Measurements from ENCODE around the gene STUB1.
A peak's percentile ranks its signal among the peaks of the same experiment; 100 is the strongest.
"Not testable (repeated sequence)": the region's sequence is repeated elsewhere in the genome, so short reads cannot be mapped to it uniquely, and the experiment has no call there.

STUB1 gene

DNA sequence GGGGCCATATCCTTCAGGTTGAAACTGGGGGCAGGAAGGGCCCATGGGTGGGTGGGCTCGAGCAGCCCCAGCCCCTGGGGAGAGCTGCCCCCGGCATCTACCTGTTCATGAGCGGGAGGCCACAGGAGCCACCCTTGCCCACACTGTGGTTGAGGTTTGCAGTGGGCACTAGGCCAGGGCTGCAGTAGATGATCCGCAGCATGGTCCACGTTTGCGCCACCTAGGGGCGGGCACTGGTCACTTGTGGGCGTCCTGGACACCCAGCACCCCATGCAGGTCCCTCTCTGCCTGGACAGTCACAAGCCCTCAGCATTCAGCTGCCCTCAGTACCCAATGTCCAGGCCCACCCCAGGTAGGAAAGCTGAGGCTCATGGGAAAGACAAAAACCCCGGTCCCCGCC lies 5.8 kb downstream of the STUB1 start:
- Histone ChIP-seq H3K9ac (ENCODE audit: low read length) (no peak overlapping the region), H3K27me3 (ENCODE audit: control insufficient read depth, insufficient read depth, low read length) (no peaks in the 10 kb centered on the region), H3K36me3 (ENCODE audit: control insufficient read depth, insufficient read depth, low read length) (peaks cover 15% of the 10 kb centered on the region), H3K4me1 (ENCODE audit: control insufficient read depth, insufficient read depth, low read length) (peaks cover 46% of the 10 kb centered on the region), H3K4me3 (ENCODE audit: low read length) (no peak overlapping the region), H3K9me3 (ENCODE audit: control insufficient read depth, low read length) (no peaks in the 10 kb centered on the region)

DNA sequence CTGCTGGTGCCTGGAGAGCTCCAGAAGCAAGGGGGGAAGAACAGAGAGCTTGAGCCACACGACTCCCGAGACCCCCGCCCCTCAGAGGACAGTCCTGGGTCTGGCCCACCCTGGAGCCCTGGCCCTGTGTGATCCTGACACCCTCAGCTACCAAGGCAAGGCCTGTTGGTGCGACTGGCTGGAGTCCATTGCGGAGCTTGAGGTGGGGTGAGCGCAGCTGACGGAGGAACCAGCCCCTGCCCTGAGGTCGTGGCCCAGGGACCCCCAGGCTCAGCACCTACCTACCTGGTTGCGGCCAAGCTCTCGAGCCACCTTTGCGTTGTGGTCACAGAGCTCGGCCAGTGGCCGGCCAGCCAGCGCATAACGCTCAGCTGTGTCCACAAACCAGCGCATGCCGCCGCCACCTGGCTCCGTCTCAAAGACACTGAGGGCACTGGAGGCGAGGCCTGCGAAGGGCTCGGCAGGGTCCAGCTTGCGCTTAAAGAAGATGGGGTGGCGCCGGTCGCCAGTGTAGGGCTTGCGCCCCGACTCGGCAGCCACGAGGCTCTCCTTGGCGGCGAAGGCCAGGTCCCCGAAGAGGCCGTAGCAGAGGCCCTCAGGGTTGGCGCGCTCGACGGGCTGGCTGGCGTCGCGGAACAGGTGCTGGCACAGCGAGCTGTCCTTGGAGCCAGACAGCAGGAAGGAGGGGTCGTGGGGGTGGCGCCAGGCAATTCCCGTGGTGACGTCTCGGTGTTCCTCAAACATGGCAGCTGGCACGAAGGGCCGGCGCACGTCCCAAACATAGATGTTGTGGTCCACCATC lies 6.5 kb downstream of the STUB1 start:
- Histone ChIP-seq H3K4me1 (ENCODE audit: control insufficient read depth, insufficient read depth, low read length) (peaks cover 39% of the 10 kb centered on the region), H3K27me3 (ENCODE audit: control insufficient read depth, insufficient read depth, low read length) (no peaks in the 10 kb centered on the region), H3K9ac (ENCODE audit: low read length) (no peak overlapping the region), H3K36me3 (ENCODE audit: control insufficient read depth, insufficient read depth, low read length) (peaks cover 14% of the 10 kb centered on the region), H3K9me3 (ENCODE audit: control insufficient read depth, low read length) (no peaks in the 10 kb centered on the region), H3K4me3 (ENCODE audit: low read length) (no peak overlapping the region)

DNA sequence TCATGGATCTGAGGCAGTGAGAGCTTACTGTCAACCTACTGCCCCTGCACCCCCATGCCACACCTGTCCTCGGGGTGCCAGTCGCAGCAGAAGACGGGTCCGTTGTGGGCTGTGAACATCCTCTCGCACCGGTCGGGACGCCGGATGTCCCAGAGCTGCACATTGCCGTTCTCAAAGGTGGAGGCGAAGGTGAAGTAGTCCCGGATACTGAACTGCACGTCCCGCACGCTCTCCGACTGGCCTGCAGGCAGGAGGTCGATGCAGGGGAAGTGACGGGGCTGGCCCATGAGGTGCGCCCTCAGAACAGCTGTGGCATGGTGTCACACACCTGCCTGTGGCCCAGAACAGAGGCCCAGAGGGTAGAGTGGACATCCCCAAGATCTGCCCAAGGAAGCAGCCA lies 7.3 kb downstream of the STUB1 start:
- Histone ChIP-seq H3K27me3 (ENCODE audit: control insufficient read depth, insufficient read depth, low read length) (peaks cover 6% of the 10 kb centered on the region), H3K4me1 (ENCODE audit: control insufficient read depth, insufficient read depth, low read length) (peaks cover 32% of the 10 kb centered on the region), H3K9me3 (ENCODE audit: control insufficient read depth, low read length) (no peaks in the 10 kb centered on the region), H3K36me3 (ENCODE audit: control insufficient read depth, insufficient read depth, low read length) (peaks cover 7% of the 10 kb centered on the region), H3K4me3 (ENCODE audit: low read length) (no peak overlapping the region), H3K9ac (ENCODE audit: low read length) (no peak overlapping the region)

DNA sequence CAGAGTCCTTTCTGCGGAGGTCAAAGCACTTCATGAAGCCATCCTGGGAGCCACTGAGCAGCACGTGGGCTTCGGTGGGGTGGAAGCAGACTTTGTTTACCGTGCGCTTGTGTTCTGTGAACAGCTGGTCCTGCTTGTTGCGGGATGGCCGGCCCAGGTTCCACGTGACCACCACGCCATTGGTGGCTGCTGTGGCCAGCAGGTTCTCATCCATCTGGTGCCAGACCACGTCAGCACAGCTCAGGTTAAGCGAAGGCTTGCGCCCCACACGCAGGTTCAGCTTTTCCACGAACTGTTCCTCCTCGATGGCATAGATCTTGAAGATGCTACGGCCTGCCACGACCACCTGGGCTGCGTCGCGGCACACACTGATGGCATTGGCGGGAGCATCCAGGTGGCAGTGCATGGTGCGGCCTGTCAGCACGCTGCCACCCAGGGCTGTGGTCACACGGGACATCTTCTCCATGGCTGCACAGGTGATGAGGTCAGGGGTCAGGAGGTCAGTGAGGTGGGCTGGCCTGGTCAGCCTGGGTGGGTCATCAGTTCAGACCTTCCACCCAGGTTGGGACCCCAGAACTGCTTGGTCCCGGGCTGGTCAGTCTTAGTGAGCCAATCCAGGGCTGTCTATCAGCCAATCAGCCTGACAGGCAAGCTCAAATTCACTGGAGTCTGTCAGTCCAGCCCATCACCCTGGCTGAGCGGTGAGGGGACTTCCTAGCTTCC lies 9.1 kb downstream of the STUB1 start:
- Histone ChIP-seq H3K4me1 (ENCODE audit: control insufficient read depth, insufficient read depth, low read length) (peaks cover 24% of the 10 kb centered on the region), H3K9ac (ENCODE audit: low read length) (peak overlapping the region; percentile 89), H3K9me3 (ENCODE audit: control insufficient read depth, low read length) (no peaks in the 10 kb centered on the region), H3K27me3 (ENCODE audit: control insufficient read depth, insufficient read depth, low read length) (peaks cover 25% of the 10 kb centered on the region), H3K4me3 (ENCODE audit: low read length) (peak overlapping the region; percentile 48), H3K36me3 (ENCODE audit: control insufficient read depth, insufficient read depth, low read length) (no peaks in the 10 kb centered on the region)

DNA sequence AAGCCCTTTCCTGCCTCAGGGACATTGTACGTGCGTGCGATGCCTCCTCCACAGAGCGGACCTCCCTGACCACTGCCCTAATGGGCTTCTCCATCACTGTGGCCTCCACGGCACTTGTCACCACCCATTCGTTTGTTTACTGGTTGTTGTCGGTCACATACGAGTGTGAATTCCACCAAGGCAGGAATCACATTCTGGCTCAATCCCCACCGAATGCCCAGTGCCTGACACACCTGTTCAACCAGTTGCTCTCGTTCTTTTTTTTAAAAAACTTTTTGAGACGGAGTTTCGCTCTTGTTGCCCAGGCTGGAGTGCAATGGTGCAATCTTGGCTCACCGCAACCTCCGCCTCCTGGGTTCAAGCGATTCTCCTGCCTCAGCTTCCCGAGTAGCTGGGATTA lies 11.0 kb downstream of the STUB1 start:
- peaks cover 33% of the 10 kb centered on the region for H3K4me1 ChIP-seq (ENCODE audit: control insufficient read depth, insufficient read depth, low read length)
- not testable (repeated sequence) for H3K9ac ChIP-seq (ENCODE audit: low read length); H3K9me3 ChIP-seq (ENCODE audit: control insufficient read depth, low read length); H3K4me3 ChIP-seq (ENCODE audit: low read length); H3K36me3 ChIP-seq (ENCODE audit: control insufficient read depth, insufficient read depth, low read length)
- peaks cover 40% of the 10 kb centered on the region for H3K27me3 ChIP-seq (ENCODE audit: control insufficient read depth, insufficient read depth, low read length)

DNA sequence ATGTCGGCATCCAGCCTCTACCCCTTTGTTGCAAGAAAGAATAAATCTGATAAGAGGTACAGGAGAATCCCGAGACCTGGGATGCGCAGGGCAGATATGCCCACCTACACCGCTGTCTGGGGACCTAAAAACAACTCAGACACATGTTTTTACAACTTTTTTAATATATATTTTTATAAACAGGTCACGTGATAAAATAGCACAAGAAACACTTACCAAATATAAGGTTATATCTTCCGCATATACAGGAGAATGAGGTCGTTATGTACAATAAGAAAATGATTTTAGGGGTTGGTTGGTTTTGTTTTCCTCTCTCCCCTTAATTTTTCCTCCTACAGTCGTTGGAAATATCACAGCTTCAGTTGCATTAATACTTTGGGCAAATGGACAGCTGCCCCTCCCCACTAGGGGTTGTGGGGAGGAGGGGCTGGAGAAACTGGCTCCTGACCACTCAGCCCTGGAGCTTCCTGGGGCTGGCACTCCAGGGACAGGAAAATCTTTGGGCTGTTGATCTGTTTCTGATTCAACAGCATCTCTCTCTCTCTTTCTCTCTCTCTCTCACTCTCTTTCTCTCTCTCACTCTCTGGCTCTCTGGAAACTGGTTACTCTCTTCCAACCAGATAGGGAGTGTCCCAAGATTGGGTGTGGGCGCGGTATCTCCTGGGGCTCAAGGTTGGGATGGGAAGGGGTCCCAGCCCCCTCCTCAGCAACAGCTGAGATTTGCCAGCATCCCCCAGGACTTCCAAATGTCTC lies 12.3 kb downstream of the STUB1 start:
- H3K9ac ChIP-seq (ENCODE audit: low read length), result no peak overlapping the region
- H3K27me3 ChIP-seq (ENCODE audit: control insufficient read depth, insufficient read depth, low read length), result peaks cover 42% of the 10 kb centered on the region
- H3K9me3 ChIP-seq (ENCODE audit: control insufficient read depth, low read length), result no peaks in the 10 kb centered on the region
- H3K4me1 ChIP-seq (ENCODE audit: control insufficient read depth, insufficient read depth, low read length), result peaks cover 33% of the 10 kb centered on the region
- no peaks in the 10 kb centered on the region for H3K36me3 ChIP-seq (ENCODE audit: control insufficient read depth, insufficient read depth, low read length)
- no peak overlapping the region for H3K4me3 ChIP-seq (ENCODE audit: low read length)

DNA sequence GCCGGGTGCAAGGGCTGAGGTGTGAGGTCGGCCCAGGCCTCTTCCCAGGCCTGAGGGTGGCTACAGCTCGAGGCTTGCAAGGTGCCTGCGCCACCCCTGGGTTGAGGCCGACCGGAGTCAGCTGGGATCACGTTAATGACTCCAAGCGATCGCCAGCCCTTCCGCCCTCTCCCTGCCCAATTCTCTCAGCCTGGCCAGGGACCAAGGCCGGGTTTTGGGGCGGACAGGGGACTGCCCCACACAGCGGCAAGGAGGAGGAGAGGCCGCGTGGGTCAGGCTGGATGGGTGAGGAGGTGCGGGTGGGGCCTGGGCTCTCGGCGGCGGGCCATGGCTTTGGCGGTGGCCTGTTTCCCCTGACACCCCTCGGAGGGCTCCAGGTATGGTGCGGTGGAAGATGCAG lies 13.2 kb downstream of the STUB1 start:
- Histone ChIP-seq H3K36me3 (ENCODE audit: control insufficient read depth, insufficient read depth, low read length) (no peaks in the 10 kb centered on the region), H3K4me1 (ENCODE audit: control insufficient read depth, insufficient read depth, low read length) (peaks cover 33% of the 10 kb centered on the region), H3K27me3 (ENCODE audit: control insufficient read depth, insufficient read depth, low read length) (peaks cover 42% of the 10 kb centered on the region), H3K9ac (ENCODE audit: low read length) (no peak overlapping the region), H3K4me3 (ENCODE audit: low read length) (no peak overlapping the region), H3K9me3 (ENCODE audit: control insufficient read depth, low read length) (no peaks in the 10 kb centered on the region)

DNA sequence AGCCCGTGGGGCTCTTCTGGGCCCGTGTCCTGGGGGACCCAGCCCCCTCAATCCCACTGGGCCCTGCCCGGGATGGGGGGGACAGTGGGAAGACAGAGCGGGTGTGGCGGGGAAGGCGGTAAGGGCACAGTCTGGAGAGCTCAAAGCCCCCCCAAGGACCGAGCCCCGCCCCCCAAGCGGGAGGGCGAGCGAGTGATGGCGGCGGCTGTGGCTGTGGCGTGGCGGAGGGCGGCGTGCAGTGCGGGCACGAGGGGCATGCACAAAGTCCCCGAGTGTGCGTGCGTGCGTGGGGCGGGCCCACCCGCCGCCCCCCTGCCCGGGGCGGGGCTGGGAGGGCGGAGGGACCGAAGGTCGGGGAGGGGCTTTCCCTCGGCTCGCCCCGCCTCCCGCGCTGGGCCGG lies 13.6 kb downstream of the STUB1 start:
- Histone ChIP-seq H3K36me3 (ENCODE audit: control insufficient read depth, insufficient read depth, low read length) (no peaks in the 10 kb centered on the region), H3K9me3 (ENCODE audit: control insufficient read depth, low read length) (no peaks in the 10 kb centered on the region), H3K4me1 (ENCODE audit: control insufficient read depth, insufficient read depth, low read length) (peaks cover 33% of the 10 kb centered on the region), H3K9ac (ENCODE audit: low read length) (no peak overlapping the region), H3K27me3 (ENCODE audit: control insufficient read depth, insufficient read depth, low read length) (peaks cover 42% of the 10 kb centered on the region), H3K4me3 (ENCODE audit: low read length) (no peak overlapping the region)

DNA sequence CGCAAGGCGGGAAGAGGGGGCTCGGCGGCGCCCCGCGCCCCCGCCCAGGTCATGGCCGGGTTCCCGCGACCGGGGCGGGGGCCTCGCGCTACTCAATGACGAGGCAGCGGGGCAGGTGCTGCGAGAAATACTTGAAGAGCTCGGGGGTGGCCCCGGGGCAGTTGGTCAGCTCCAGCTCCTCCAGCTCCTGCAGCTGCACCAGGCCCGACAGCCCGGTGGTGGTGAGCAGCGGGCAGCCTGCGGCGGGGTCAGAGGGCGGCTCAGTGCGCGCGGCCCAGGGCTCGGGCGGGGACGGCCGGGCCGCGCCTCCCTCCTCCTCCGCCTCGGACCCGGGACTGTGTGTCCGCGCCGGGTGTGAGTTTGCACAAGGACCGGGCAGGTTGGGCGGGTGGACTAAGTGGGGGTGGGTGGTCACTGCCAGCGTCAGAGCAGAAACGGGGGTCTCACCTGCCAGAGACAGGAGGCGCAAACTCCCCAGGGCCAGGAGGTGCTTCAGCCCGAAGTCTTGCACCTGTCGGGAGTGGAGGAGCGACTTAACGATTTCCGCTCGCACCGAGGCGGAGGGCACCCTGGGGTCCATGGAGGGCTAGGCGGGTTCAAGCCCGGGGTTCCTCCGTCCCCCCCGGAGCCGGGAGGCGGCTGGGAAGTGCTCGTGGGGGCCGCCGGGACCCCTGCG lies 14.1 kb downstream of the STUB1 start:
- Histone ChIP-seq H3K27me3 (ENCODE audit: control insufficient read depth, insufficient read depth, low read length) (peaks cover 47% of the 10 kb centered on the region), H3K9ac (ENCODE audit: low read length) (no peak overlapping the region), H3K9me3 (ENCODE audit: control insufficient read depth, low read length) (no peaks in the 10 kb centered on the region), H3K4me3 (ENCODE audit: low read length) (no peak overlapping the region), H3K4me1 (ENCODE audit: control insufficient read depth, insufficient read depth, low read length) (peaks cover 28% of the 10 kb centered on the region), H3K36me3 (ENCODE audit: control insufficient read depth, insufficient read depth, low read length) (no peaks in the 10 kb centered on the region)

DNA sequence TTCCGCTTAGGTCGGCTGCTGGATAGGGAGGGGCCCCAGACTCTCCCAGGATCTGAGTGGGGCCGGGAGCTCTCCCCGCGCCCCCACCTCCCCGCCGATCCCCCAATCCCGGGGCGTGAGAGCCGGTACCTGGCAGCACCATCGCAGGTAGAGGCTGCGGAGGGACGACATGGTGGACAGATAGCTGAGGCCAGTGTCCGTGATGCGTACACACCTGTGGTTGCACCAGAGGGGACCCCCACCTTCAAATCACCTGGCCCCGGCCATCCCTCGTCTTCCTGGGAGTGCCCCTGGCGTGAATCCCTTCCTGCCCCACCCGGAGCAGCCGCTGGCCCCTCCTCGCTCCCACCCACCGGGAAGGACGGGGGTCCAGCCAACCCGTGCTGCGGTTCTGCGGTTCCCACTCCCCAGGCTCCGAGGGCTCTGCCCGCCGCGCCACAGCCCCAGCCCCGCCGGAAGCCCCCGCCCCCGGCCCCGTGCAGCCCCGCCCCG lies 14.7 kb downstream of the STUB1 start:
- Histone ChIP-seq H3K4me3 (ENCODE audit: low read length) (no peak overlapping the region), H3K4me1 (ENCODE audit: control insufficient read depth, insufficient read depth, low read length) (peaks cover 22% of the 10 kb centered on the region), H3K36me3 (ENCODE audit: control insufficient read depth, insufficient read depth, low read length) (no peaks in the 10 kb centered on the region), H3K27me3 (ENCODE audit: control insufficient read depth, insufficient read depth, low read length) (peaks cover 53% of the 10 kb centered on the region), H3K9me3 (ENCODE audit: control insufficient read depth, low read length) (no peaks in the 10 kb centered on the region), H3K9ac (ENCODE audit: low read length) (no peak overlapping the region)

DNA sequence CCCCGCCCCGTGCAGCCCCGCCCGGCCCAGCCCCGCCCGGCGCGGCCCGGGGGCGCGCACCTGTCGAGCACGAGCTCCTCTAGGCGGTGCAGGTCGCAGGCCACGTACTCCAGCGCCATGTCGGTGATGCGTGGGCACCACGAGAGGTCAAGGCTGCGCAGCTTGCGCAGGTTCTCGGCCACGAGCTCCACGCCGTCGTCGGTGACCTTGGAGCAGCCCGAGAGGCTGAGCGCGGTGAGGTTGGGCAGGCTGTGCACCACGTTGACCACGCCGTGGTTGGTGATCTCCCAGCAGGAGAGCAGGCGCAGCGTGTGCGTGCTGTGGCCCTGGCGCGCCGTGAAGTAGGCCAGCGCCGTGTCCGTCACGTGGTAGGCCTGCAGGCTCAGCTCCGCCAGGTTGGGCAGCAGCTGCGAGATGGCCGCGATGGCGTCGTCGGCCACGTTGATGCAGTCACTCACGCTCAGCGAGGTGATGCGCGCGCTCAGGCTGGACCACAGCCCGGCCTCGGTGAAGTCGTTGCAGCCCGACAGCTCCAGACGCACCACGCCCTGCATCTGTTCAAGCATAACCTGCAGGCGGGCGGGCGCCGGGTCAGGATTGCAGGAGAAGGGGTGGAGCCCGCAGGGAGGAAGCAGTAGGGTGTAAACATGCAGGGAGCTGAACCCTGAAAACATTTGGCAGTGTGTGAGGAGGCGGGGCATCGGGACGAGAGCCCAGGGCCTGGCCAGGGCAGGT lies 15.3 kb downstream of the STUB1 start:
- no peaks in the 10 kb centered on the region for H3K36me3 ChIP-seq (ENCODE audit: control insufficient read depth, insufficient read depth, low read length)
- no peak overlapping the region for H3K9ac ChIP-seq (ENCODE audit: low read length)
- H3K4me1 ChIP-seq (ENCODE audit: control insufficient read depth, insufficient read depth, low read length), result peaks cover 19% of the 10 kb centered on the region
- no peak overlapping the region for H3K4me3 ChIP-seq (ENCODE audit: low read length)
- H3K27me3 ChIP-seq (ENCODE audit: control insufficient read depth, insufficient read depth, low read length), result peaks cover 59% of the 10 kb centered on the region
- no peaks in the 10 kb centered on the region for H3K9me3 ChIP-seq (ENCODE audit: control insufficient read depth, low read length)

All from mucosa of stomach (tissue), 1 donor.